Astrocyte (in vitro differentiated cells and primary cell): ENCODE results near the gene SLFN5. TPM values are rescaled to one million over a fixed set of nuclear protein-coding genes. Genes with fewer than 3 reads are reported as not detected.

Experiments
- DNase-seq: peaks from one replicate; pipeline ENCODE4 v3.0.0-alpha.2; 2010; ENCODE audit warnings: low read depth
- FAIRE-seq: peaks from 2 replicates; lab custom pipeline; 2011; peaks lifted over from hg19 to GRCh38; lab: Jason Lieb, UNC
- H2AFZ ChIP-seq: 2 replicates; pipeline ENCODE4 v1.6.0; 2012; ENCODE audit warnings: low read depth, low read length, inconsistent platforms
- H3K27ac ChIP-seq: 2 replicates; pipeline ENCODE4 v1.5.1; 2011; ENCODE audit warnings: low read depth, low read length, inconsistent platforms
- H3K27me3 ChIP-seq: 2 replicates; pipeline ENCODE4 v1.6.0; 2011; ENCODE audit warnings: low read length, inconsistent platforms; ENCODE audit not compliant: insufficient read depth
- H3K36me3 ChIP-seq: 2 replicates; pipeline ENCODE4 v1.5.1; 2011; ENCODE audit warnings: low read length, inconsistent platforms; ENCODE audit not compliant: insufficient read depth
- H3K4me1 ChIP-seq: 2 replicates; pipeline ENCODE4 v1.5.1; 2011; ENCODE audit warnings: low read length, inconsistent platforms; ENCODE audit not compliant: insufficient read depth
- H3K4me2 ChIP-seq: 2 replicates; pipeline ENCODE4 v1.6.0; 2012; ENCODE audit warnings: low read length, inconsistent platforms
- H3K4me3 ChIP-seq: 2 replicates; pipeline ENCODE4 v1.5.1; 2011; ENCODE audit warnings: low read depth, mild to moderate bottlenecking, low read length, inconsistent platforms; ENCODE audit not compliant: insufficient read depth
- H3K79me2 ChIP-seq: 2 replicates; pipeline ENCODE4 v1.6.0; 2012; ENCODE audit warnings: mild to moderate bottlenecking, low read length, inconsistent platforms; ENCODE audit not compliant: insufficient read depth
- H3K9ac ChIP-seq: 2 replicates; pipeline ENCODE4 v1.6.0; 2012; ENCODE audit warnings: mild to moderate bottlenecking, low read length, inconsistent platforms
- H3K9me3 ChIP-seq: 2 replicates; pipeline ENCODE4 v1.5.1; 2012; ENCODE audit warnings: low read depth, mild to moderate bottlenecking, low read length, inconsistent platforms; ENCODE audit not compliant: insufficient read depth
- H4K20me1 ChIP-seq: 2 replicates; pipeline ENCODE4 v1.6.0; 2012; ENCODE audit warnings: low read length, inconsistent platforms; ENCODE audit not compliant: insufficient read depth
- H3K27ac Mint-ChIP-seq: one replicate; pipeline ENCODE4 v1.8.0; 2021; ENCODE audit warnings: mild to moderate bottlenecking, mixed read lengths; ENCODE audit not compliant: unreplicated experiment
- H3K27me3 Mint-ChIP-seq: one replicate; pipeline ENCODE4 v1.8.0; 2021; ENCODE audit warnings: low read depth, mixed read lengths; ENCODE audit not compliant: unreplicated experiment
- H3K36me3 Mint-ChIP-seq: one replicate; pipeline ENCODE4 v1.8.0; 2021; ENCODE audit warnings: low read depth, mixed read lengths; ENCODE audit not compliant: unreplicated experiment
- H3K4me1 Mint-ChIP-seq: one replicate; pipeline ENCODE4 v1.8.0; 2021; ENCODE audit warnings: low read depth, mixed read lengths; ENCODE audit not compliant: unreplicated experiment
- H3K4me3 Mint-ChIP-seq: one replicate; pipeline ENCODE4 v1.8.0; 2021; ENCODE audit warnings: mild to moderate bottlenecking, moderate library complexity, mixed read lengths; ENCODE audit not compliant: unreplicated experiment
- H3K9me3 Mint-ChIP-seq: one replicate; pipeline ENCODE4 v1.8.0; 2021; ENCODE audit warnings: mild to moderate bottlenecking, mixed read lengths; ENCODE audit not compliant: unreplicated experiment
- CTCF ChIP-seq: IDR thresholded peaks from 2 replicates; pipeline ENCODE4 v1.5.1; 2011; ENCODE audit warnings: low read depth, mild to moderate bottlenecking, inconsistent platforms, low read length, moderate library complexity; ENCODE audit not compliant: insufficient read depth
- EZH2 ChIP-seq: IDR thresholded peaks from 2 replicates; pipeline ENCODE4 v1.6.1; 2012; ENCODE audit warnings: mild to moderate bottlenecking, low read length, inconsistent platforms; ENCODE audit not compliant: insufficient read depth
- total RNA-seq: library from RNA; stranded (reverse); gene quantifications from 2 replicates; pipeline ENCODE4 v1.2.1, GENCODE V29; 2021

SLFN5 gene
- total RNA-seq, 1 donor from 2014 or later, result 108 TPM

- DNase-seq (no peak), FAIRE-seq (no peak)
- Histone ChIP-seq H3K36me3 (no peaks in the 10 kb centered on the region), H3K9ac (no peak overlapping the region), H3K4me3 (no peak overlapping the region), H3K9me3 (no peaks in the 10 kb centered on the region), H3K4me1 (no peaks in the 10 kb centered on the region), H4K20me1 (no peaks in the 10 kb centered on the region), H3K79me2 (no peaks in the 10 kb centered on the region), H3K27me3 (no peaks in the 10 kb centered on the region), H3K27ac (no peak overlapping the region), H2AFZ (no peak overlapping the region), H3K4me2 (no peak overlapping the region)
- Mint-ChIP-seq H3K4me3 (no peak overlapping the region), H3K27ac (no peak overlapping the region), H3K9me3 (no peaks in the 10 kb centered on the region), H3K27me3 (peaks cover 2% of the 10 kb centered on the region), H3K4me1 (no peaks in the 10 kb centered on the region), H3K36me3 (no peaks in the 10 kb centered on the region)
- no peak for TF ChIP-seq CTCF
- no peak for TF ChIP-seq EZH2
These were observed 24.0 kb upstream of the SLFN5 start for GRCh38 chr17:35218915-35219314.

- no peak overlapping the region for H3K27ac Mint-ChIP-seq
- no peaks in the 10 kb centered on the region for H3K27me3 ChIP-seq
- peaks cover 8% of the 10 kb centered on the region for H3K27me3 Mint-ChIP-seq
- no peak overlapping the region for H3K9ac ChIP-seq
- no peak overlapping the region for H3K4me3 Mint-ChIP-seq
- FAIRE-seq, result no peak
- no peak for DNase-seq
- H2AFZ ChIP-seq, result no peak overlapping the region
- H3K9me3 ChIP-seq, result no peaks in the 10 kb centered on the region
- H4K20me1 ChIP-seq, result no peaks in the 10 kb centered on the region
- H3K4me1 ChIP-seq, result no peaks in the 10 kb centered on the region
- H3K79me2 ChIP-seq, result no peaks in the 10 kb centered on the region
- no peaks in the 10 kb centered on the region for H3K36me3 ChIP-seq
- no peaks in the 10 kb centered on the region for H3K4me1 Mint-ChIP-seq
- no peak overlapping the region for H3K27ac ChIP-seq
- no peak overlapping the region for H3K4me2 ChIP-seq
- no peak overlapping the region for H3K4me3 ChIP-seq
- no peaks in the 10 kb centered on the region for H3K36me3 Mint-ChIP-seq
- TF ChIP-seq CTCF (no peak), EZH2 (no peak)
- H3K9me3 Mint-ChIP-seq, result no peaks in the 10 kb centered on the region
These were observed 20.4 kb upstream of the SLFN5 start for GRCh38 chr17:35222452-35222851.

GRCh38 chr17:35224436-35224835, 18.4 kb upstream of the SLFN5 start:
- Histone ChIP-seq H4K20me1 (no peaks in the 10 kb centered on the region), H2AFZ (no peak overlapping the region), H3K27me3 (no peaks in the 10 kb centered on the region), H3K4me3 (no peak overlapping the region), H3K9me3 (no peaks in the 10 kb centered on the region), H3K27ac (no peak overlapping the region), H3K4me1 (no peaks in the 10 kb centered on the region), H3K4me2 (no peak overlapping the region), H3K79me2 (no peaks in the 10 kb centered on the region), H3K36me3 (no peaks in the 10 kb centered on the region), H3K9ac (no peak overlapping the region)
- H3K4me3 Mint-ChIP-seq, result no peak overlapping the region
- H3K9me3 Mint-ChIP-seq, result peaks cover 1% of the 10 kb centered on the region
- DNase-seq (no peak), FAIRE-seq (no peak)
- no peaks in the 10 kb centered on the region for H3K4me1 Mint-ChIP-seq
- no peak overlapping the region for H3K27ac Mint-ChIP-seq
- TF ChIP-seq CTCF, result no peak
- TF ChIP-seq EZH2, result no peak
- H3K27me3 Mint-ChIP-seq, result peaks cover 10% of the 10 kb centered on the region
- no peaks in the 10 kb centered on the region for H3K36me3 Mint-ChIP-seq
